B cell (primary cell): ENCODE results near the gene RIF1. TPM values are rescaled to one million over a fixed set of nuclear protein-coding genes. Genes with fewer than 3 reads are reported as not detected.

Experiments
- ATAC-seq: fragments of 200-7000 bp; cut with Tn5 transposase; one replicate; pipeline ENCODE4 v1.10.0; 2021; ENCODE audit warnings: low read depth, mild to moderate bottlenecking, moderate number of reproducible peaks, moderate library complexity
- CTCF ChIA-PET: fragments of 350-600 bp; sonication (Branson Sonifier 250); formaldehyde crosslinking; loops from one replicate; lab custom pipeline; 2021; ENCODE audit warnings: antibody characterized with exemption, inconsistent platforms; lab: Charles Lee
- POLR2A ChIA-PET: fragments of 350-600 bp; sonication (Branson Sonifier 250); formaldehyde crosslinking; loops from one replicate; lab custom pipeline; 2021; ENCODE audit warnings: antibody characterized with exemption; lab: Charles Lee
- DNase-seq: peaks from one replicate; pipeline ENCODE4 v3.0.0; 2013
- H2AFZ ChIP-seq: 2 replicates; pipeline ENCODE4 v1.6.1; 2012; ENCODE audit warnings: mild to moderate bottlenecking, low read depth, low read length; ENCODE audit not compliant: insufficient read depth, poor library complexity, severe bottlenecking
- H3K27ac ChIP-seq, 2 donors: 1 replicate in 1 of 2; 2 replicates in 1 of 2; pipeline ENCODE4 v1.5.1; 2012 to 2013; ENCODE audit warnings: low read length in 2 of 2, mild to moderate bottlenecking in 2 of 2, moderate library complexity in 1 of 2
- H3K27me3 ChIP-seq, 4 experiments: fragments of 200-600 bp in 1 of 4; sonication (generic) in 1 of 4; replicated peaks in 1 of 4; 1 replicate in 2 of 4; 2 replicates in 2 of 4; pipeline versions ENCODE4 v1.6.1 to v1.7.0; 2013 to 2016; ENCODE audit warnings: low read length in 3 of 4, mild to moderate bottlenecking in 2 of 4, mixed read lengths in 1 of 4, moderate library complexity in 1 of 4; ENCODE audit not compliant: insufficient read depth in 4 of 4, control insufficient read depth in 3 of 4; ENCODE audit errors: control extremely low read depth in 1 of 4
- H3K36me3 ChIP-seq, 2 experiments: replicated peaks in 1 of 2; 1 replicate in 1 of 2; 2 replicates in 1 of 2; pipeline versions ENCODE4 v1.6.1 to v1.7.1; 2013; ENCODE audit warnings: low read length in 1 of 2; ENCODE audit not compliant: insufficient read depth in 2 of 2, control insufficient read depth in 1 of 2; ENCODE audit errors: control extremely low read depth in 1 of 2, extremely low read depth in 1 of 2
- H3K4me1 ChIP-seq, 2 donors: fragments of 200-600 bp in 1 of 2; sonication (generic) in 1 of 2; 1 replicate in 1 of 2; 2 replicates in 1 of 2; pipeline versions ENCODE4 v1.5.1 to v1.6.1; 2013 to 2017; ENCODE audit warnings: low read length in 2 of 2; ENCODE audit not compliant: control insufficient read depth in 2 of 2, insufficient read depth in 2 of 2
- H3K4me2 ChIP-seq: replicated peaks from 2 replicates; pipeline ENCODE3; 2012; ENCODE audit warnings: mild to moderate bottlenecking, low read depth, low read length; ENCODE audit not compliant: poor library complexity, severe bottlenecking
- H3K4me3 ChIP-seq, 5 experiments: fragments of 200-600 bp in 1 of 5; sonication (generic) in 1 of 5; 1 replicate in 3 of 5; 2 replicates in 2 of 5; pipeline versions ENCODE4 v1.5.1 to v1.7.0; 2011 to 2016; ENCODE audit warnings: low read length in 4 of 5, mild to moderate bottlenecking in 4 of 5, low read depth in 2 of 5, control low read depth in 1 of 5, moderate library complexity in 1 of 5; ENCODE audit not compliant: insufficient read depth in 1 of 5; ENCODE audit errors: control extremely low read depth in 1 of 5, extremely low read depth in 1 of 5
- H3K79me2 ChIP-seq: fragments of 200-600 bp; sonication (generic); one replicate; pipeline ENCODE4 v1.6.0; 2016; ENCODE audit warnings: low read length; ENCODE audit not compliant: control insufficient read depth, insufficient read depth
- H3K9ac ChIP-seq: fragments of 200-600 bp; sonication (generic); 2 replicates; pipeline ENCODE4 v1.6.1; 2017; ENCODE audit warnings: mild to moderate bottlenecking, low read length, moderate library complexity
- H3K9me3 ChIP-seq, 3 donors: one replicate each; pipeline versions ENCODE4 v1.6.1 to v1.7.1; 2013; ENCODE audit warnings: low read length in 2 of 3; ENCODE audit not compliant: control insufficient read depth in 2 of 3, insufficient read depth in 1 of 3; ENCODE audit errors: control extremely low read depth in 1 of 3
- H4K20me1 ChIP-seq: 2 replicates; pipeline ENCODE4 v1.6.0; 2012; ENCODE audit warnings: mild to moderate bottlenecking, low read length; ENCODE audit not compliant: insufficient read depth, control insufficient read depth, poor library complexity, severe bottlenecking
- H3K27ac Mint-ChIP-seq: one replicate; pipeline ENCODE4 v1.8.0; 2021; ENCODE audit warnings: mixed read lengths
- H3K27me3 Mint-ChIP-seq: one replicate; pipeline ENCODE4 v1.8.0; 2021; ENCODE audit warnings: mixed read lengths
- H3K4me1 Mint-ChIP-seq: one replicate; pipeline ENCODE4 v1.8.0; 2021; ENCODE audit warnings: mixed read lengths
- H3K4me3 Mint-ChIP-seq: one replicate; pipeline ENCODE4 v1.8.0; 2021; ENCODE audit warnings: mixed read lengths
- H3K9me3 Mint-ChIP-seq: one replicate; pipeline ENCODE4 v1.8.0; 2022; ENCODE audit warnings: mixed read lengths; ENCODE audit not compliant: insufficient read depth
- EZH2 ChIP-seq: IDR thresholded peaks from 2 replicates; pipeline ENCODE4 v1.6.1; 2012; ENCODE audit warnings: borderline replicate concordance, low read depth, mild to moderate bottlenecking, moderate library complexity, low read length; ENCODE audit not compliant: insufficient read depth, poor library complexity, severe bottlenecking
- WGBS: methylation state at CpG from one replicate; pipeline ENCODE4 v1.1.5; 2013; ENCODE audit warnings: missing lambda C conversion rate; ENCODE audit not compliant: insufficient coverage; 5-methylcytosine and 5-hydroxymethylcytosine counted together
- intact Hi-C: fragments of 100-400 bp; cut with micrococcal nuclease; formaldehyde crosslinking; loops from one replicate; pipeline ENCODE4 v1.10.0; 2022
- polyA plus RNA-seq: library from polyadenylated mRNA; depleted of rRNA; stranded (reverse); fragments of >200 nt; gene quantifications from 2 replicates; pipeline ENCODE4 v1.2.3, GENCODE V29; 2012
- total RNA-seq, 2 donors: library from RNA; stranded (reverse); fragments of 120-200 nt in 1 of 2; gene quantifications; 1 replicate in 1 of 2; 2 replicates in 1 of 2; pipeline versions ENCODE4 v1.2.3 to v1.2.4, GENCODE V29; 2013 to 2022
- TF ChIP-seq, protein P1 (sequence below): fragments of 200-600 bp; IDR thresholded peaks from one replicate; pipeline ENCODE4 v1.8.0; 2022; ENCODE audit warnings: antibody characterized with exemption, mild to moderate bottlenecking

Gene RIF1
- total and polyA plus RNA-seq, 2 donors (not counting 1 experiment from before 2014, with no cell fraction given): 3.3 to 60.5 TPM

- H2AFZ ChIP-seq: no peak overlapping the region
- peaks cover 0 to 11% (median 0%) of the 10 kb centered on the region in 3 donors for H3K9me3 ChIP-seq
- no peak overlapping the region for H3K4me3 Mint-ChIP-seq
- H3K79me2 ChIP-seq: no peaks in the 10 kb centered on the region
- ChIA-PET POLR2A (no interaction called here), CTCF (interaction anchor here (0.6 to 0.8 kb wide), 2 partner anchors 49 to 93 kb away, joined by 3 read pairs; no protein-coding TSS in a partner anchor)
- H3K4me1 ChIP-seq: no peaks in the 10 kb centered on the region
- no CpG with 5 or more reads among the region's 2 CpGs for WGBS
- H3K9me3 Mint-ChIP-seq: no peaks in the 10 kb centered on the region
- intact Hi-C loops: no loop called here
- no peak overlapping the region for H3K27ac ChIP-seq
- DNase-seq (no peak), ATAC-seq (no peak)
- no peaks in the 10 kb centered on the region for H3K4me1 Mint-ChIP-seq
- no peaks in the 10 kb centered on the region for H4K20me1 ChIP-seq
- no peak overlapping the region for H3K9ac ChIP-seq
- H3K4me3 ChIP-seq: no peak overlapping the region
- H3K27me3 ChIP-seq: peaks cover 0 to 5% (median 0%) of the 10 kb centered on the region in 4 experiments
- no peak overlapping the region for H3K4me2 ChIP-seq
- no peak overlapping the region for H3K27ac Mint-ChIP-seq
- no peaks in the 10 kb centered on the region for H3K36me3 ChIP-seq
- no peak for TF ChIP-seq EZH2
- TF ChIP-seq, protein P1, sequence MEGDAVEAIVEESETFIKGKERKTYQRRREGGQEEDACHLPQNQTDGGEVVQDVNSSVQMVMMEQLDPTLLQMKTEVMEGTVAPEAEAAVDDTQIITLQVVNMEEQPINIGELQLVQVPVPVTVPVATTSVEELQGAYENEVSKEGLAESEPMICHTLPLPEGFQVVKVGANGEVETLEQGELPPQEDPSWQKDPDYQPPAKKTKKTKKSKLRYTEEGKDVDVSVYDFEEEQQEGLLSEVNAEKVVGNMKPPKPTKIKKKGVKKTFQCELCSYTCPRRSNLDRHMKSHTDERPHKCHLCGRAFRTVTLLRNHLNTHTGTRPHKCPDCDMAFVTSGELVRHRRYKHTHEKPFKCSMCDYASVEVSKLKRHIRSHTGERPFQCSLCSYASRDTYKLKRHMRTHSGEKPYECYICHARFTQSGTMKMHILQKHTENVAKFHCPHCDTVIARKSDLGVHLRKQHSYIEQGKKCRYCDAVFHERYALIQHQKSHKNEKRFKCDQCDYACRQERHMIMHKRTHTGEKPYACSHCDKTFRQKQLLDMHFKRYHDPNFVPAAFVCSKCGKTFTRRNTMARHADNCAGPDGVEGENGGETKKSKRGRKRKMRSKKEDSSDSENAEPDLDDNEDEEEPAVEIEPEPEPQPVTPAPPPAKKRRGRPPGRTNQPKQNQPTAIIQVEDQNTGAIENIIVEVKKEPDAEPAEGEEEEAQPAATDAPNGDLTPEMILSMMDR: no peak
- H3K27me3 Mint-ChIP-seq: peaks cover 12% of the 10 kb centered on the region
These were observed 18.3 kb upstream of the RIF1 start for GRCh38 chr2:151391436-151391835.

GRCh38 chr2:151394509-151394908, 15.2 kb upstream of the RIF1 start:
- Histone ChIP-seq H3K27ac (no peak overlapping the region), H3K79me2 (no peaks in the 10 kb centered on the region), H3K4me2 (no peak overlapping the region), H3K9ac (no peak overlapping the region), H3K36me3 (no peaks in the 10 kb centered on the region), H2AFZ (no peak overlapping the region), H4K20me1 (no peaks in the 10 kb centered on the region), H3K4me3 (no peak overlapping the region), H3K9me3 (peaks cover 0 to 11% (median 0%) of the 10 kb centered on the region in 3 donors), H3K27me3 (peaks cover 0 to 5% (median 0%) of the 10 kb centered on the region in 4 experiments), H3K4me1 (no peaks in the 10 kb centered on the region)
- ChIA-PET POLR2A (no interaction called here), CTCF (no interaction called here)
- no peak overlapping the region for H3K27ac Mint-ChIP-seq
- DNase-seq (no peak), ATAC-seq (no peak)
- H3K9me3 Mint-ChIP-seq: no peaks in the 10 kb centered on the region
- no peak for TF ChIP-seq EZH2
- TF ChIP-seq, protein P1: no peak
- H3K27me3 Mint-ChIP-seq: peaks cover 8% of the 10 kb centered on the region
- intact Hi-C loops: no loop called here
- no peaks in the 10 kb centered on the region for H3K4me1 Mint-ChIP-seq
- 100% methylated on average over 1 of the region's 4 CpGs for WGBS
- H3K4me3 Mint-ChIP-seq: no peak overlapping the region
